GM12874 (cell line): ENCODE data around the gene RELL1.

Experiments
- TF ChIP-seq, protein P1 (sequence below): IDR thresholded peaks from 2 replicates; pipeline ENCODE4 v1.5.1; 2011; ENCODE audit warnings: low read depth, mild to moderate bottlenecking, control low read depth, low read length, moderate library complexity; ENCODE audit not compliant: insufficient read depth

Gene RELL1

DNA sequence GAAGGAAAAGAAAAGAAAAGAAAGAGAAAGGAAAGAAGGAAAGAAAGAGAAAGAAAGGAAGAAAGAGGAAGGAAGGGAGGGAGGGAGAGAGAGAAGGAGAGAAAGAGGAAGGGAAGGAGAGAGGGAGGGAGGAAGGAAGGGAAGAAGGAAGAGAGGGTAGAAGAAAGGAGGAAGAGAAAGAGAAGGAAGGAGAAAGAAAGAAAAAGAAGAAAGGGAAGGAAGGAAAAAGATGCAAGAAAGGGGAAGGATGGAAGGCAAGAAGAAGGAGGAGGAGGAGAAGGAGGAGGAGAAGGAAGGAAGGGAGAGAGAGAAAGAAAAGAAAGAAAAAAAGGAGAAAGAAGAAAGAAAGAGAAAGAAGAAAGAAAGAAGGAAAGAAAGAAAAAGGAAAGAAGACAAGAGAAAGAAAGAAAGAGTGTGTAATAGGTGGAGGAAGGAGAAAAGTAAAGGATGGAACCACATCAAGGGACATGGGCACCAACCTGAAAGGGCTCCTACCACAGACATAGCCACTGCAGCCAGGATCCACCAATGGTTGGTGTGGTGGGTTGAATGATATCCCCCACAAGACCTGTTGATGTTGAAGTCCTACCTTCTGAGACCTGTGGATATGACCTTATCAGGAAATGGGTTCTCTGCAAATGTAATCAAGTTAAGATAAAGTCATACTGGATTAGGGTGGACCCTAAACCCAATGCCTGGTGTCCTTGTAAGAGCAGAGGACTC lies 80.2 kb downstream of the RELL1 start:
- TF ChIP-seq, protein P1, sequence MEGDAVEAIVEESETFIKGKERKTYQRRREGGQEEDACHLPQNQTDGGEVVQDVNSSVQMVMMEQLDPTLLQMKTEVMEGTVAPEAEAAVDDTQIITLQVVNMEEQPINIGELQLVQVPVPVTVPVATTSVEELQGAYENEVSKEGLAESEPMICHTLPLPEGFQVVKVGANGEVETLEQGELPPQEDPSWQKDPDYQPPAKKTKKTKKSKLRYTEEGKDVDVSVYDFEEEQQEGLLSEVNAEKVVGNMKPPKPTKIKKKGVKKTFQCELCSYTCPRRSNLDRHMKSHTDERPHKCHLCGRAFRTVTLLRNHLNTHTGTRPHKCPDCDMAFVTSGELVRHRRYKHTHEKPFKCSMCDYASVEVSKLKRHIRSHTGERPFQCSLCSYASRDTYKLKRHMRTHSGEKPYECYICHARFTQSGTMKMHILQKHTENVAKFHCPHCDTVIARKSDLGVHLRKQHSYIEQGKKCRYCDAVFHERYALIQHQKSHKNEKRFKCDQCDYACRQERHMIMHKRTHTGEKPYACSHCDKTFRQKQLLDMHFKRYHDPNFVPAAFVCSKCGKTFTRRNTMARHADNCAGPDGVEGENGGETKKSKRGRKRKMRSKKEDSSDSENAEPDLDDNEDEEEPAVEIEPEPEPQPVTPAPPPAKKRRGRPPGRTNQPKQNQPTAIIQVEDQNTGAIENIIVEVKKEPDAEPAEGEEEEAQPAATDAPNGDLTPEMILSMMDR: no peak

DNA sequence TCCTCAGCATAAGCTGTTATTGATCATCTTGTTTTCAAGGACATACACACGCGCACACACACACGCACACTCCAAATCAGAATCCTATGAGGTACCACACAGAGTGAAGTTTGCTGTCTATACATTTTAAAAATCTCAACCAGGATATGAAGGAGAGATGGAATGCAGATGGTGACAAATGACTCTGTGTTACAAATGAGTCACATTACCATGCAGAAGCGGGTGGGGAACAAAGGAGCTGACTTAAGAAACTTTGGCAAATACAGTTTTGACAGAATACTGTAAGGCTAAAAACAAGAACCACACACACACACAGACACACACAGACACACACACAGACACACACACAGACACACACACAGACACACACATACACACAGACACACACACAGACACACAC lies 81.7 kb downstream of the RELL1 start:
- TF ChIP-seq, protein P1: no peak

DNA sequence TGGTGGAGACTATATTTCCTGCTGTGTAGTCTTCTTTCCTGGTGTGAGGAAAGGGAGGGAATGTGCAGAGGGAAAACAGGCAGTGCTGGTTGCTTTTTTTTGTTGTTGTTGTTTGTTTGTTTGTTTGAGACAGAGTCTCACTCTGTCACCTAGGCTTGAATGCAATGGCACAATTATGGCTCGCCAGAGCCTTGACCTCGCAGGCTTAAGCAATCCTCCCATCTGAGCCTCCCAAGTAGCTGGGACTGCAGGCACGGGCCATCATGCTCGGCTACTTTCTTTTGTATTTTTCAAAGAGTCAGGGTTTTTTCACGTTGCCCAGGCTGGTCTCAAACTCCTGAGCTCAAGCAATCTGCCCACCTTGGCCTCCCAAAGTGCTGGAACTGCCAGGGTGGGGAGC lies 82.5 kb downstream of the RELL1 start:
- TF ChIP-seq, protein P1: no peak

DNA sequence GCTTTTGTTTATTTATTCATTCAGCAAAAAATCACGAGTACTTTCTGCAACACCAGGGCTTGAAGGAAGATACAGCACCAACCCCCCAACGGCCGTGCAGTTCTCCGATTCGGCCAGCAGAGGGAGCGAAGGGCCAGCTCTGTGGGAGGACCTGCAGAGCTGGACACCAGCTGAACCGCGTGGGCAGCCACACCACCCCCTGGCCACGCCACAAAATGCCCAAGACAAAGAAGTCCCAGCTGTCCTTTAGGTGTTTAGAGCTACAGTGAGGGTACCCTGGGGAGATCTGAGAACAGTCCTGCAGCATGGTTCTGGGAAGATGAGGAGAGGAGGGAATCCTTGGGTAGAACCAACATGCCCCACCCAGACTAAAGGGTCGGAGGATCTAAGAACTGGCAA lies 83.1 kb downstream of the RELL1 start:
- TF ChIP-seq, protein P1: peak; percentile 97

DNA sequence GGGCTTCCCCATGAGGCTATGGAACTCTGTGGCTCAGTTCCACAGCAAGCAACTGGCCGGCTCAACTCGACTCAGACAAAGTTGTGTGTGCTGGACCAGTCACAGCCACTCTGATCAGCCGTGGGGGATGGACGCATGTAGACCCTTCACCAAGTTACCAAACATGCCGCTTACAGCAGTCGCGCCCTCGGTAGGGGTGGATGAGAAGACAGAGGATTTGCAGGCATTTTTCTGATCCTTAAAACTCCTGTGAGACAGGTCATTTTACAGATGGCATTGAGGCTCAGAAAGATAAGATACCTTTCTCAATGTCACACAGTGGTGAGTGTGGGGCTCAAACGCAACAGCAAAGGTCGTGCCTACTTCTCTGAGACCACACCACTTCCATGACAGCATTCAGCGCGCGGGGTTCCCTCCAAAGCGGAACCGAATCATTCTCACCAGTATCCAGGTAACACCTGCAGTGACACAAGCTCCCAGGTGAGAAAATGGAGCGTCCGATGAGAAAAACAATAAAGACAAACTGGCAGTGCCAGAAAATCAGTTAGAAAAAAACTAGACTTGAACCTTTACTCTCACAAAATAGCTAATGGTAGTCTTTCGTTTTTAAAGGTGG lies 83.6 kb downstream of the RELL1 start:
- TF ChIP-seq, protein P1: no peak

DNA sequence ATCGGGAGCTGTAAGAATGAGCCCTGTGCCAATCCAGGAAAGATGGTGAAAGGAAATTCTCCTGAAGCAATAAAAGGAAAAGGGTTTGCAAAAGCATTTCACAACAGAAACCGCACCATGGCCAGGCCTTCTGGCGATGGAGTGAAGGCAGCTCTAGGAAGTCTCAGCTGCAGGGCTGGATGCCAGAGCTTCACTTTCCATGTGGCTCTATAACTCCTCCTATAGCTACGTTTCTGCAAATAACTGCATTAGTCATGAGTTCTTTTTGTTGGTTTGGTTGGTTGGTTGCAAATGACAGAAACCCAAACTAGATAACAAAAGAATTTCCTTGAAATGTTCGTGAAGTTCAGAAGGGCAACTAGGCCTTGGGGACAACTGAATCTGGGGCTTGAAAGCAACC lies 84.6 kb downstream of the RELL1 start:
- TF ChIP-seq, protein P1: no peak

DNA sequence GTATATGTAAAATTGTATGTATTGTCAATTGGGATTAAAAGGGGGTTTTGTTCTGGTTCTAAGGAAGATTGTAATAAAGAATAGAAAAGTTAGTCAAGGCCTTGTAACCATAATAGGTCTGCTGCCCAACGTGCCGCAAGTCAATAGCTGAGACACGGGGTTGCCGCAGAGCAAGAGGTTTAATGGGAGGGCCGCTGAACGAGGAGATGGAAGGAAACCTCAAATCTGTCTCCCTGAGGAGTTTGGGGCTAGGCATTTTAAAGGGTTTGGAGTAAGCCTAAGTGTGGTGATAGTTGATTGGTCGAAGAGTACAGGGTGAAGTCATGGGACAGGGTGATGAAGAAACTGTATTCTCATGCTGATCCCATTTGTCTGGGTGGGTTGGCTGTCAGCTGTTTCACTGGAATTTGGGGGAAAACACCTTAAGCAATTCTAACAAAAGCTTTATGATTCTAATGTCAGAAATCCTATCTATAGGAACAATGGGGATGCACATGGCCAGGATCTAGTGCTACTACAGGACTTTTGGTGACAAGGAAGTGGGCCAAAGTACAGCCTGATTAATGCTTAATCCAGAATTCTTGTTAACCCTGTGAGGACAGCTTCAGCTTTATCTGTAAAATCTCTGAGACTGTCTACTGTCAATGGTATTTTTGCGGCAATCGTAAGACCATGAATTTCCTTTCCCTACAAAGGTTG lies 86.9 kb downstream of the RELL1 start:
- TF ChIP-seq, protein P1: no peak
